HG03196 (cell line): ENCODE data around the gene PEX16.

Experiments
- ATAC-seq: cut with Tn5 transposase; IDR thresholded peaks from one replicate; pipeline ENCODE4 v1.9.1; 2021; ENCODE audit not compliant: unreplicated experiment

PEX16 gene

GRCh38 chr11:45917623-45918330 is at the start of gene PEX16:
PEX16 (minus strand) TSS chr11:45917877; CDS start chr11:45917811, 66 bp downstream.
- peak; percentile 84 for ATAC-seq

DNA sequence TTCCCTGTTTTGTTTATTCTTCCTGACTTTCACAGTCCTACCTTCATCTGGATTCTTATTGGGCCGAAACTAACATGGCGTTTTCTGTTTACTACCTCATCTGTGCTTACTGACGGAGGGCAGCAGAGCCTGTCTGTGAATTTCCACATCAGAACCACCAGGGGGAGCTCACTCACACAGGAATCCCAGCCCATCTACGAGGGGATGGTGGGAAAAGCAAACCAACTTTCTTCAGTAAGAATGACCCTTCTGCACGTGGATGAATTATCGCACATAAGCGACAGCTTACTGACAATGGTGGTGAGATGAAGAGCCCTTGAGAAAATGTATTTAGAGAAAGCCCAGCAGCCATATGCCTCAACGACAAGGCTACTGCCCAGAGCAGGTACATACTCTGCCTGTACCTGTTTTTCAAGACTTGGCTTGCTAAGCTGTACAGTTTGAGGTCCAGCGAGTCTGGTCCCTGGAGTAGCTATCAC is 47.3 kb upstream of the PEX16 start:
- peak; percentile 64 for ATAC-seq

- ATAC-seq, result no peak
Observed at GRCh38 chr11:45961751-45962240, 44.1 kb upstream of the PEX16 start.

DNA sequence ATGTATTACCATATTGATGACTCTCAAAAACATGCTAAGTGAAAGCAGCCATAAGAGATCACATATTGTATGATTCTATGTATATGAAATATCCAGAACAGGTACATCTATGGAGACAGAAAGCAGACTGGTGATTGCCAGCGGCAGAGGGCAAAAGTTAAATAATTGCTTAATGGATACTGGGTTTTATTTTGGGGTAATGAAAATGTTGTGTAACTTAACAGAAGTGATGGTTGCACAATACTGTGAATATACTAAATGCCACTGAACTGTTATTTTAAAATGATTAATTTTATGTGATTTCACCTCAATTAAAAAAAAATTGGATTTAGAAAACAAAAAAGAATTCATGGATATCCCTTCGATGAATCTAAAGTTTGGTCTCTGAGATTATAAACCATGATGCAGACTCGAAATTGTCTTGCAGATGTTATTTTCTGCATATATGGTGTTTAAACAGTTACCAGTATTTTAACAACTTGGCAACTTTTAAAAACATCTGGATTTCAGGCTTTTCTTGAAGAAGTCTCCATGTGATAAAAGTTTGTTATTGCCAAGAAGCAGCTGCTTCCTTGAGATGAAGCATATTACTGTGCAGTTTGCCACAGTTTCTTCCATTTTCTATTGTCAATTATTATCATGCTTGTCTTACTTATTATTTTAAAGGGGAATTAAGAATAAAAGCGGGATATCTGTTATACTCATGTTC is 42.9 kb upstream of the PEX16 start:
- ATAC-seq, result no peak

DNA sequence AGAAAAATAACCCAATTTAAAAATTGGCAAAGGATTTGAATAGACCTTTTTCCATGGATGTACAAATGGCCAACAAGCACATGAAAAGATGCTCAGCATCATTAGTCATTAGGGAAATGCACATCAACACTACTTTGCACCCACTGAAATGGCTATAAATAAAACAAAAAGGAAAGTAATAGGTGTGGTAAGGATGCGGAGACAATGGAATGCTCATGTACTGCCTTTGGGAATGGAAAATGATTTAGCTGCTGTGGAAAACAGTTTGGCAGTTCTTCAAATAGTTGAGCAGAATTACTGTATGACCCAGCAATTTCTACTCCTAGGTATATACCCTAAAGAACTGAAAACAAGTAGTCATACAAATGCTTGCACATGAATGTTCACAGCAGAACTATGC is 42.2 kb upstream of the PEX16 start:
- ATAC-seq, result no peak

DNA sequence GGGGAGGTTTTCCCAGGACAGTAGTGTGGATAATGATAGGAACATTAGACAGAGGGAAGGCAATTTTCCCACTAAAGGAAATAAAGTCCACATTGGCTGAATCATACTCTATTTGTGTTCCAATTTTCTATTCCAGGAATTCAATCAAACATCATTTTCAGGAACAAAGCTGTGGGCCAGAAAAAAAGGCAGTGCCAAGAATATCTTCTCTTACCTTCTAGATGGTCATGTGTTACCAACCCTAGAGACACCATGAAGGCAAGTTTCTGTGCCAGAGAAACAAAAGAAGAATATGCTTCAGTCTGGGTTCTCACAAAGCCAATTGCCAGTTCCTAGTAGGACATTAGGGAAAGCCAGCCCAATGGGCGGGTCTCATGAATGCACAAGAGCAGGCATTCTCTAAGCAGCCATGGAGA is 32.3 kb upstream of the PEX16 start:
- no peak for ATAC-seq

DNA sequence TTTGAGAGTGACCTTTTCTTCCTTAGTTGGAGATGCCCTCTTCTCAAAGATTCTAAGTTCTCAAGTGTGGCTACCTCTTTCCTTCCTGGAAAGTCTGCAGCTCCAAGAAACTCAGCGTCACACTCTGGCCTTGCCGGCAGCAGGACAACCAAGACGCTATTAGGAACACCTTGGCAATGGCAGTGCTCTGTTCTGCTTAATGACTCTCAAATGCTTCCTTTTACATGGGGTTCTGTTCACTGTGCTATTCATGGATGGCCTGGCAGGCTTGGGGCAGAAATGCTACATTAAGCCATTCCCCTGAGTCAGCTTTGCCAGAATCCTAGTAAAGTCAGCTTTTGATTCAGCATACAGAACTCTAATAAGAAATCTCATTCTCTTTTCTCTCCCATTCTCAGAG is 30.7 kb upstream of the PEX16 start:
- ATAC-seq, result no peak

- no peak for ATAC-seq
Observed at GRCh38 chr11:45947885-45948284, 30.2 kb upstream of the PEX16 start.

DNA sequence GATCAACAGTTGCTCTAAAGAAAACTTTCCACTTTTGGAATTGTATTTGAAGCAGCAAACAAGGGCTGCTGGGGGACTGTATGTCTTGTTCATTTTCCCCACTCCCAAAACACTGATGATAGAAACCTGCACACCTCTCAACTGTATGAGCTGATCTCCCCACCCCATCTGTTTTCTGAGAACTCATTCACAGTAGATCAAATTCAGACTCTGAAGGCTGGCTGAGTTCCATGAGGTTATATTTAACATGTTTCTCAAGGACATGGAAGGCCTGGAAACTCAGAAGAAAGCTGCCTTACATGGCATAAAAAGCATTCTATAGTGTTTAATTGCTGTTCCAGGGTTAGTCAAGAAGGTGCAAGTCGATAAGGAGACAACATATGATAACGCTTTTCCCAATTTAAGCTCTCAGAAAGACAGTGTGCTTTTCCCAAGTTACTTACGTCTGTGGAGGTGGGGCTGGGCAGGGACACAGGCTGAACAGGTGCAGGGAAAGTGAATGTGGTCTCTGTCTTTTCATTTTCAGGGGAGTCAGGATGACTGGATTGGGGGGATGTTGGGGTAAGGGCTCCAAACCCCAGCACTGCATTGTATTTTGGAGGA is 27.8 kb upstream of the PEX16 start:
- no peak for ATAC-seq

DNA sequence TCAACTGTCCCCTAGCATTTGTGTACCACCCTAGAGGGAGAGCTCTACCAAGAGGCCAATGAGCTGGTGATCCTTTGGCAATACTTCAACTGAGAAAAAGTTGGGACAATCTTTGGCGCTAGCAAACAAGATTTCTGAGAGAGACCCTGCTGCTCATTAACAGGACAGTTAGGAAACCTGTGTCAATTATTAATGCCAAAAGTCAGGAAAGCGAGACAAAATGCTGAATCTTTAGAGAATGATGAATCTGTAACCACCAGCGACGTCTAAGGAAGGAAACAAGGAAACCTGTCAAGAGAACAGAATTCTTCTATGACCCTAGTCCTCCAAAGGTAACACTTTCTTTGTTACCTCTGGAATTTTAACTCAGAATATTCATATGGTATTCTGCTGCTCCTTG is 24.7 kb upstream of the PEX16 start:
- no peak for ATAC-seq

- no peak for ATAC-seq
Observed at GRCh38 chr11:45941285-45941684, 23.6 kb upstream of the PEX16 start.

DNA sequence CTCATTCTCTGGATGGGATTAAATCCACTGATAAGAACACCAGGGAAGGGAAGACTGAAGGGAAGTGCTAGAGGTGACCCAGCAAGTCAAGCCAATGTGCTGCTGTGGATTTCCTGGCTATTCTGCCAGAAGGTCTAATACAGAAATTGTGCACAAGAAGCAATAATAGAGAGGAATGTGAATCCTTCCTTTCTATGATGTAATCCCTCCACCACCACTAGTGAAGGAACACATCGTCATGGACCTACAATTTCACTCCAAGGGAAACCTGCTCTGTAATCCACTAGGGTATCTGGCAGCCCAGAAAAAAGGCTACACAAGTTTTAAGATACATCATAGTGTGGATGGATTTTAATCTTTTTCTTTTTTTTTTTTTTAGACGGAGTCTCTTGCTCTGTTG is 22.2 kb upstream of the PEX16 start:
- ATAC-seq, result no peak

GRCh38 chr11:45937916-45938315 is 20.2 kb upstream of the PEX16 start:
- no peak for ATAC-seq

DNA sequence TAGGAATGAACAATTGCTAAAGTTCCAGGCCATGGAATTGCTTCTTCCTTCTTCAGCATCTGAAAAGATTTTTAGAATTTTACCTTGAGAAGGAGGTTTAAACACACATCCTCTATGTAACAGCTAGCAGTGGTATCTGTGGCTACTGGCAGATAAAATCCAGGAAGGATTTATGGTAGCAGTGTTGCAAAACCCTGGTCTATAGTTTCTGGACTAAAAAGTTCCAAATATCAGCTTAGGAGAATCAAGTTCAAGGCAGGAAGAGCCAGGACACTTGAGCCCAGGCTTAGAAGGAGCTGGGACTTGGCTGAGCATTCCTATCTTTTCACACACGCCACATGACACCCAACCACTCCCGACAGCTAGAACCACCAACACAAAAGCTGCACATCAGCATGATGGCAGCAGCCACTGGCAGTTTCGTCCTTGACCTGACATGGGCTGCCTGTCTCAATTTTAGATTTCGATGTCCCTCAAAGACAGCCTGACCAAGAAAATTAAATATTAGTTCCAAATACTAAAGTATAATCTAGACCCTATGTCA is 18.9 kb upstream of the PEX16 start:
- no peak for ATAC-seq

DNA sequence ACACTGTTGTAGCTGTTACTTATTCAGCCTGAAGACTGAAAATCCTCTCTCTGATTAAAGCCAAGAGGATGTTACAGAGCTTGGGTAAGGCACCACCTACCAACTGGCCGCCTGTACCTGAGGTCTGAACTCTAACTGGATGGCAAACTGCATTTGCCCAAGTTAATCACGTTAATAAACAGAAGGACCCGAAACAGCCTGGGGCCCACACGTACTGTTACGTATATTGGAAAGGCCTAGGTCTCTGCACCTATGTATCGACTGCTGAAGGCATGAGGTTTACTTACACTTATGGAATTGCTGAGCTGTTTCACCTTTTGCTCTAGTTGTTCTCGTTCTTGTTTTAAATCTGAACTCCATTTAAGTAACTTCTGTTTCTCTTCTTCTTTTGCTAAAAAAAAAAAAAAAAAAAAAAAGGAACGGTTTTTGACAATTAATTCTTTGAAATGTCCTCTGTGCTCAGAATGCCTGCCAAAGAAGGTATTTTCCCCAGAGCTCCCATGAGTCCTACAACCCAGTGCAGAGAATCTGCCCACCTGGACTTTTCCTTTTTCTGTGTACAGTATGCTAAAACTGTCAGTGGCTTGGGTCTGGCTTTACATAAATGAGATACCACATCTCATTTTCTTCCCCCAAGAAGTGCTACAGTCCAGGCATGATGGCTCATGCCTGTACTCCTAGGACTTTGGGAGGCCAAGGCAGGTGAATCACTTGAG is 17.8 kb upstream of the PEX16 start:
- no peak for ATAC-seq

GRCh38 chr11:45934580-45935318 is 17.1 kb upstream of the PEX16 start:
- ATAC-seq, result no peak

GRCh38 chr11:45933846-45934579 is 16.3 kb upstream of the PEX16 start:
- ATAC-seq, result no peak

GRCh38 chr11:45933131-45933831 is 15.6 kb upstream of the PEX16 start:
- ATAC-seq, result no peak

DNA sequence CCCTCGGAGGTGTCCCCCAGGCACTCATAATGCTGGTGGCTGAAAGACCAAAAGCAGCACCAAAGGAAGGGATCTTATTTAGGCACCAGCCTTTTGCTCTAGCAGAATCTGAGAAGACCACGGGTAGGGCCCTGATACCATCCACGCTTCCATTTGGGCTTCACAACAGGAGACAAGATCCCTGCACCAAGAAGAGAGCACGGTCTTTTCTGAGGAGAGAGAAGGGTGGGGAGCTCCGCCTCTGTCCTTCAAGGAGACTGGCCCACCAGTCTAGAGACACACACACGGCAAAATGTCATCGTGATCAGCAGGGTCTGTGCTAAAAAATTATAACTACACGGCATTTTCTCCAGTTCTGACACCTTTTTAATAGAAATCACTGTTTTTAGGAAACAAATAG is 14.5 kb upstream of the PEX16 start:
- no peak for ATAC-seq
